OCI-LY7 (cell line): ENCODE results near the gene CNGA4. TPM values are rescaled to one million over a fixed set of nuclear protein-coding genes. Genes with fewer than 3 reads are reported as not detected.

Experiments
- BruUV-seq: library from RNA; stranded (reverse); fragments of 400-500 nt; replicated peaks from 2 replicates; lab custom pipeline; 2021; lab: Mats Ljungman, UMichigan
- CTCF ChIA-PET: fragments of 300-600 bp; sonication (Branson Sonifier 250); formaldehyde crosslinking; loops from one replicate; lab custom pipeline; 2022; ENCODE audit warnings: antibody characterized with exemption; ENCODE audit not compliant: unreplicated experiment; lab: Charles Lee
- POLR2A ChIA-PET: fragments of 300-600 bp; sonication (Branson Sonifier 250); formaldehyde crosslinking; loops from one replicate; lab custom pipeline; 2022; ENCODE audit warnings: antibody characterized with exemption; lab: Charles Lee
- DNase-seq: peaks from one replicate; pipeline ENCODE4 v3.0.0-alpha.2; 2015; ENCODE audit warnings: low spot score
- H2AFZ ChIP-seq: fragments of 200-600 bp; sonication (generic), shearing (Covaris generic); 2 replicates; pipeline ENCODE4 v1.6.1; 2014; ENCODE audit warnings: mild to moderate bottlenecking, antibody characterized with exemption, low read length, moderate library complexity
- H3K27ac ChIP-seq: fragments of 200-600 bp; sonication (generic); 2 replicates; pipeline ENCODE4 v1.5.1; 2014; ENCODE audit warnings: mixed run types, low read depth, mild to moderate bottlenecking, moderate library complexity, low read length, inconsistent platforms; ENCODE audit not compliant: poor library complexity, severe bottlenecking
- H3K36me3 ChIP-seq: fragments of 200-600 bp; sonication (generic); 2 replicates; pipeline ENCODE4 v1.6.1; 2014; ENCODE audit warnings: mild to moderate bottlenecking, antibody characterized with exemption, low read length, moderate library complexity, mixed read lengths; ENCODE audit not compliant: insufficient read depth
- H3K4me1 ChIP-seq: fragments of 200-600 bp; sonication (generic); 2 replicates; pipeline ENCODE4 v1.5.1; 2014; ENCODE audit warnings: mild to moderate bottlenecking, low read length; ENCODE audit not compliant: insufficient read depth, poor library complexity, severe bottlenecking
- H3K4me2 ChIP-seq: fragments of 200-600 bp; sonication (generic); 2 replicates; pipeline ENCODE4 v1.6.1; 2014; ENCODE audit warnings: mild to moderate bottlenecking, low read length
- H3K4me3 ChIP-seq: fragments of 200-600 bp; sonication (generic); 2 replicates; pipeline ENCODE4 v1.5.1; 2014; ENCODE audit warnings: mild to moderate bottlenecking, low read depth, low read length; ENCODE audit not compliant: poor library complexity, severe bottlenecking
- H3K79me2 ChIP-seq: fragments of 200-600 bp; sonication (generic); 2 replicates; pipeline ENCODE4 v1.6.1; 2016; ENCODE audit warnings: low read depth, mild to moderate bottlenecking, low read length, moderate library complexity, mixed read lengths; ENCODE audit not compliant: insufficient read depth
- H3K9me2 ChIP-seq: fragments of 200-600 bp; sonication (generic); 2 replicates; pipeline ENCODE4 v1.6.1; 2016; ENCODE audit warnings: mild to moderate bottlenecking, low read length, mixed read lengths; ENCODE audit not compliant: insufficient read depth
- H3K9me3 ChIP-seq: fragments of 200-600 bp; sonication (generic); 2 replicates; pipeline ENCODE4 v1.6.1; 2014; ENCODE audit warnings: mild to moderate bottlenecking, mixed run types, low read length, mixed read lengths
- H4K20me1 ChIP-seq: fragments of 200-600 bp; sonication (generic); 2 replicates; pipeline ENCODE4 v1.6.1; 2014; ENCODE audit warnings: mild to moderate bottlenecking, antibody characterized with exemption, low read length, moderate library complexity, mixed read lengths; ENCODE audit not compliant: insufficient read depth
- EZH2phosphoT487 ChIP-seq: fragments of 200-600 bp; sonication (generic); IDR thresholded peaks from 2 replicates; pipeline ENCODE4 v1.6.1; 2018; ENCODE audit warnings: low read depth, borderline replicate concordance, mild to moderate bottlenecking, mixed run types, antibody characterized with exemption, low read length, moderate library complexity, mixed read lengths
- intact Hi-C: fragments of 100-400 bp; cut with micrococcal nuclease; formaldehyde crosslinking; loops from one replicate; pipeline ENCODE4 v1.10.0; 2022; ENCODE audit not compliant: unreplicated experiment
- total RNA-seq, 2 experiments: library from RNA; depleted of rRNA in 1 of 2; stranded (reverse); fragments of >200 nt in 1 of 2; shearing (Covaris generic) in 1 of 2; gene quantifications; 2 replicates each; pipeline ENCODE4 v1.2.3, GENCODE V29; 2014 to 2022
- TF ChIP-seq, protein P1 (sequence below): fragments of 200-600 bp; sonication (generic); conservative IDR thresholded peaks from 2 replicates; pipeline ENCODE4 v1.5.1; 2014; ENCODE audit warnings: mild to moderate bottlenecking, antibody characterized with exemption, low read length, moderate library complexity, mixed read lengths

The CNGA4 gene
- total RNA-seq, 2 experiments from 2014 or later = 0.28 to 0.97 TPM

DNA sequence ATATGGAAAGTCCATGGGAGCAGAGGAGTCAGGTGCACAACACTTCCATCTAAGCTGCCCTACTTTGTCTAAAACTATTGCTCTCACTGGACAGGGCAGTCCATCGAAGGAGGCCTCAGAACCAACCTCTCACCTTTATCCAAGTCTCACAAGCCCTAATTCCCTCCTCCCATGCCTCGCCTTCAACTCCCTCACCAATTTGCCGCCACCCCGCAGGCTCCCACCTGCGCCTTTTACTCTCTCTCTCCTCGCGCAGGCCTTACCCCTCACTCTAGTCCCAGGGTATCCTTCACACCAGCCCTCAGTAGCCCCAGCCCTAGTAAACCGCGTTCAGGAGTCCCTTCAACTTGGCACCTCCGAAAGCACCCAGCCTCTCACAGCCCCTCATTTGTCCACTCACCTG is 4.9 kb upstream of the CNGA4 start:
- Histone ChIP-seq H3K4me2 (peak overlapping the region; percentile 88), H3K9me2 (no peaks in the 10 kb centered on the region), H3K4me3 (peak overlapping the region; percentile 86), H2AFZ (peak overlapping the region; percentile 60; the same call in 1 of the 2 replicates), H3K36me3 (no peaks in the 10 kb centered on the region), H3K4me1 (peaks cover 29% of the 10 kb centered on the region), H4K20me1 (no peaks in the 10 kb centered on the region; the same call in 1 of the 2 replicates), H3K27ac (no peak overlapping the region), H3K9me3 (no peaks in the 10 kb centered on the region), H3K79me2 (peaks cover 19% of the 10 kb centered on the region; the same call in 1 of the 2 replicates)
- BruUV-seq = no TSS peak
- DNase-seq = no peak
- ChIA-PET POLR2A (interaction anchor here (1.0 to 2.1 kb wide), 3 partner anchors 10 to 66 kb away, joined by 5 to 6 read pairs (median 5); no protein-coding TSS in a partner anchor), CTCF (interaction anchor here (0.7 kb wide), 1 partner anchor 129 kb away, joined by 3 read pairs; no protein-coding TSS in a partner anchor)
- intact Hi-C loops = loop anchor here (10.0 kb wide), 3 partner anchors 451 to 691 kb away; partner anchors contain the start of genes MRPL17, OR2D3, TRIM22 and TRIM5
- TF ChIP-seq, protein P1, sequence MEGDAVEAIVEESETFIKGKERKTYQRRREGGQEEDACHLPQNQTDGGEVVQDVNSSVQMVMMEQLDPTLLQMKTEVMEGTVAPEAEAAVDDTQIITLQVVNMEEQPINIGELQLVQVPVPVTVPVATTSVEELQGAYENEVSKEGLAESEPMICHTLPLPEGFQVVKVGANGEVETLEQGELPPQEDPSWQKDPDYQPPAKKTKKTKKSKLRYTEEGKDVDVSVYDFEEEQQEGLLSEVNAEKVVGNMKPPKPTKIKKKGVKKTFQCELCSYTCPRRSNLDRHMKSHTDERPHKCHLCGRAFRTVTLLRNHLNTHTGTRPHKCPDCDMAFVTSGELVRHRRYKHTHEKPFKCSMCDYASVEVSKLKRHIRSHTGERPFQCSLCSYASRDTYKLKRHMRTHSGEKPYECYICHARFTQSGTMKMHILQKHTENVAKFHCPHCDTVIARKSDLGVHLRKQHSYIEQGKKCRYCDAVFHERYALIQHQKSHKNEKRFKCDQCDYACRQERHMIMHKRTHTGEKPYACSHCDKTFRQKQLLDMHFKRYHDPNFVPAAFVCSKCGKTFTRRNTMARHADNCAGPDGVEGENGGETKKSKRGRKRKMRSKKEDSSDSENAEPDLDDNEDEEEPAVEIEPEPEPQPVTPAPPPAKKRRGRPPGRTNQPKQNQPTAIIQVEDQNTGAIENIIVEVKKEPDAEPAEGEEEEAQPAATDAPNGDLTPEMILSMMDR = no peak
- no peak for TF ChIP-seq EZH2phosphoT487

- no TSS peak for BruUV-seq
- H3K79me2 ChIP-seq = peaks cover 19% of the 10 kb centered on the region; the same call in 1 of the 2 replicates
- no peaks in the 10 kb centered on the region; the same call in 1 of the 2 replicates for H4K20me1 ChIP-seq
- peak within 1 kb of the TSS; percentile 86 for H3K4me3 ChIP-seq
- ChIA-PET POLR2A (interaction anchor here (1.3 to 1.8 kb wide), 4 partner anchors 10 to 159 kb away, joined by 3 to 6 read pairs (median 4); no protein-coding TSS in a partner anchor), CTCF (interaction anchor here (0.7 kb wide), 1 partner anchor 128 kb away, joined by 3 read pairs; no protein-coding TSS in a partner anchor)
- H3K9me3 ChIP-seq = no peaks in the 10 kb centered on the region
- no peak for TF ChIP-seq EZH2phosphoT487
- TF ChIP-seq, protein P1 = no peak
- peaks cover 35% of the 10 kb centered on the region for H3K4me1 ChIP-seq
- H3K9me2 ChIP-seq = no peaks in the 10 kb centered on the region
- peak within 1 kb of the TSS; percentile 95 for H2AFZ ChIP-seq
- no peaks in the 10 kb centered on the region for H3K36me3 ChIP-seq
- peak within 1 kb of the TSS; percentile 88 for H3K4me2 ChIP-seq
- H3K27ac ChIP-seq = peak within 1 kb of the TSS; percentile 49
- intact Hi-C loops = loop anchor here (1.0 to 10.0 kb wide), 4 partner anchors 200 to 690 kb away; partner anchors contain the start of genes MRPL17, OR2D3, TRIM22 and TRIM5
- DNase-seq = peak; percentile 100
Measured at GRCh38 chr11:6234387-6235107, 4.3 kb upstream of the CNGA4 start, which contains the start of gene FHIP1B. Gene FHIP1B, minus strand, starts transcription at chr11:6234636. Its CDS starts 10,120 bp downstream, at chr11:6224516.
